Chondrocyte (in vitro differentiated cells): ENCODE results near the gene LRRC3. TPM values are rescaled to one million over a fixed set of nuclear protein-coding genes. Genes with fewer than 3 reads are reported as not detected.

Experiments
- DNase-seq: peaks from one replicate; pipeline ENCODE4 v3.0.0; 2021; ENCODE audit warnings: mixed read lengths, low spot score
- H3K27ac Mint-ChIP-seq: one replicate; pipeline ENCODE4 v1.8.0; 2021; ENCODE audit warnings: mild to moderate bottlenecking, moderate library complexity, mixed read lengths; ENCODE audit not compliant: unreplicated experiment
- H3K27me3 Mint-ChIP-seq: 2 replicates; pipeline ENCODE4 v1.8.0; 2021; ENCODE audit warnings: low read depth, mixed read lengths
- H3K36me3 Mint-ChIP-seq: 2 replicates; pipeline ENCODE4 v1.8.0; 2021; ENCODE audit warnings: low read depth, mixed read lengths
- H3K4me1 Mint-ChIP-seq: 2 replicates; pipeline ENCODE4 v1.8.0; 2021; ENCODE audit warnings: low read depth, mild to moderate bottlenecking, mixed read lengths
- H3K4me3 Mint-ChIP-seq: one replicate; pipeline ENCODE4 v1.8.0; 2021; ENCODE audit warnings: mild to moderate bottlenecking, moderate library complexity, mixed read lengths; ENCODE audit not compliant: unreplicated experiment
- H3K9me3 Mint-ChIP-seq: 2 replicates; pipeline ENCODE4 v1.8.0; 2021; ENCODE audit warnings: low read depth, mixed read lengths
- total RNA-seq: library from RNA; stranded (reverse); gene quantifications from 3 replicates; pipeline ENCODE4 v1.2.1, GENCODE V29; 2021
- TF ChIP-seq, protein P1 (sequence below): fragments of 200-600 bp; sonication (generic); IDR thresholded peaks from 2 replicates; pipeline ENCODE4 v1.5.0; 2021; ENCODE audit warnings: antibody characterized with exemption, mild to moderate bottlenecking, moderate library complexity

LRRC3 gene
- total RNA-seq, 1 donor from 2014 or later = 8.0 TPM

DNA sequence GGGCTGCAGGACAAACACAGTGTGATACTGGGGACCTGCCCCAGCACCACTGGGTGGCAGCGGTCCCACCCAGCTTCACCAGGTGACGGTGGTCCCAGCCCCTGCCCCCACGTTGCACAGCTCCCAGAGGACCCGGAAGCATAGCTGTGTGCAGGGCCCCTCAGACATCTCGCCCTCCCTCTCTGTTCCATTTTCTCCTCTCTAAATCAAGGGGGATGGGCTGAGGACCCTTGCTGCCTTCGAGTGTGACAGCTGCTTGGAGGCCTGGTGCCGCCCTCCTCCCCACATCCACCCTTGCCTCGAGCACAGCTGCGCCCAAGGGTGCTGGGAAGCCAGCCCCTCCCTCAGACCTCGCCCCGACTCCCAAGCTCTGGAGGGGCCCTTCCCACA lies 16.1 kb upstream of the LRRC3 start:
- TF ChIP-seq, protein P1, sequence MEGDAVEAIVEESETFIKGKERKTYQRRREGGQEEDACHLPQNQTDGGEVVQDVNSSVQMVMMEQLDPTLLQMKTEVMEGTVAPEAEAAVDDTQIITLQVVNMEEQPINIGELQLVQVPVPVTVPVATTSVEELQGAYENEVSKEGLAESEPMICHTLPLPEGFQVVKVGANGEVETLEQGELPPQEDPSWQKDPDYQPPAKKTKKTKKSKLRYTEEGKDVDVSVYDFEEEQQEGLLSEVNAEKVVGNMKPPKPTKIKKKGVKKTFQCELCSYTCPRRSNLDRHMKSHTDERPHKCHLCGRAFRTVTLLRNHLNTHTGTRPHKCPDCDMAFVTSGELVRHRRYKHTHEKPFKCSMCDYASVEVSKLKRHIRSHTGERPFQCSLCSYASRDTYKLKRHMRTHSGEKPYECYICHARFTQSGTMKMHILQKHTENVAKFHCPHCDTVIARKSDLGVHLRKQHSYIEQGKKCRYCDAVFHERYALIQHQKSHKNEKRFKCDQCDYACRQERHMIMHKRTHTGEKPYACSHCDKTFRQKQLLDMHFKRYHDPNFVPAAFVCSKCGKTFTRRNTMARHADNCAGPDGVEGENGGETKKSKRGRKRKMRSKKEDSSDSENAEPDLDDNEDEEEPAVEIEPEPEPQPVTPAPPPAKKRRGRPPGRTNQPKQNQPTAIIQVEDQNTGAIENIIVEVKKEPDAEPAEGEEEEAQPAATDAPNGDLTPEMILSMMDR = no peak
- Mint-ChIP-seq H3K4me3 (no peak overlapping the region), H3K27me3 (no peaks in the 10 kb centered on the region), H3K27ac (no peak overlapping the region), H3K36me3 (no peaks in the 10 kb centered on the region), H3K9me3 (no peaks in the 10 kb centered on the region), H3K4me1 (no peaks in the 10 kb centered on the region)
- peak; percentile 48 for DNase-seq

DNA sequence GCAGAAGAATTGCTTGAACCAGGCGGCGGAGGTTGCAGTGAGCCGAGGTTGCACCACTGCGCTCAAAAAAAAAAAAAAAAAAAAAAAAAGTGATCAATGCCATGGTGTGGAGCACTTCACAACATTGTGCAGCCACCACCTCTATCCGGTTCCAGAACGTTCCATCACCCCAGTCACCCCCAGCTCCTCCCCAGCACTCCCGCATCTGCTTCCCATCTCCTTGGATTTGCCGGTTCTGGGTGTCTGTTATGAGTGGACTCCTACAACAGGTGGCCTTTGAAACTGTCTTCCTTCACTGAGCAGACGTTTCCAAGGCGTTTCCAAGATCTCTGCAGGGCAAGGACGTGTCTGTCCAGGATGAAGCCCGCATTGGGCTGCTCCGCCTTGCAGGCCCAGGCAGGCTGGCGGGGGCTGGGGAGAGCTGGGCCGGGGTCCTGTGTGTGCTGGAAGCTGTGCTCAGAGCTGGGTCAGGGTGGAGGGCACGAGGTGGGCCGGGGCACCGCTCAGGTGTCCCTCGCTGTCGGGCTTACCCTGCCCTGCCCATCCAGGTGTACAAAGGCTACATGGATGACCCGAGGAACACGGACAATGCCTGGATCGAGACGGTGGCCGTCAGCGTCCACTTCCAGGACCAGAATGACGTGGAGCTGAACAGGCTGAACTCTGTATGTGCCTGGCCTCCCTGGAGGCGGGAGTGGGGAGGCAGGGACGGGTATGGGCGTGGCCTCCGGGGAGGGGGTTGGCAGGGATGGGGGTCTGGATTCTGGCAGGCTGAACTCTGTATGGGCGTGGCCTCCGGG lies 14.9 kb upstream of the LRRC3 start:
- no peaks in the 10 kb centered on the region for H3K36me3 Mint-ChIP-seq
- TF ChIP-seq, protein P1 = no peak
- no peaks in the 10 kb centered on the region for H3K4me1 Mint-ChIP-seq
- H3K27ac Mint-ChIP-seq = no peak overlapping the region
- H3K4me3 Mint-ChIP-seq = no peak overlapping the region
- DNase-seq = peak; percentile 89
- H3K27me3 Mint-ChIP-seq = no peaks in the 10 kb centered on the region
- no peaks in the 10 kb centered on the region for H3K9me3 Mint-ChIP-seq

DNA sequence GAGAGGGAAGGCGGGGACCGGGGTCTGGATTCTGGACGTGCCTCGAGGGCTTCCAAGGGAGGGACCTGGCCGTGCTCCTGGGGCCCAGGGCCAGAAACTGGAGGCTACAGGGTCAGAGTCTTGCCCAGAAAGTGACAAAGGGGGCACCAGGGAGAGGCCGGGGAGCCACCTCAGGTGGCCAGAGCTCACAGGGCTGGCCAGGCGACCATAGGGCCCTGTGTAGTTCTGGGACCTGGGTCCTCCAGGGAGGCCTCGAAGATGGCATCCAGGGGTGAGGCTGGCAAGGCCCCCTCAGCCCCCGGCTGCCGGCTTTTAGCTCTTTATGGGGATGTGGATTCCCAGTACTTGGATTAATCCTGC lies 14.3 kb upstream of the LRRC3 start:
- Mint-ChIP-seq H3K36me3 (no peaks in the 10 kb centered on the region), H3K27me3 (no peaks in the 10 kb centered on the region)
- TF ChIP-seq, protein P1 = no peak

DNA sequence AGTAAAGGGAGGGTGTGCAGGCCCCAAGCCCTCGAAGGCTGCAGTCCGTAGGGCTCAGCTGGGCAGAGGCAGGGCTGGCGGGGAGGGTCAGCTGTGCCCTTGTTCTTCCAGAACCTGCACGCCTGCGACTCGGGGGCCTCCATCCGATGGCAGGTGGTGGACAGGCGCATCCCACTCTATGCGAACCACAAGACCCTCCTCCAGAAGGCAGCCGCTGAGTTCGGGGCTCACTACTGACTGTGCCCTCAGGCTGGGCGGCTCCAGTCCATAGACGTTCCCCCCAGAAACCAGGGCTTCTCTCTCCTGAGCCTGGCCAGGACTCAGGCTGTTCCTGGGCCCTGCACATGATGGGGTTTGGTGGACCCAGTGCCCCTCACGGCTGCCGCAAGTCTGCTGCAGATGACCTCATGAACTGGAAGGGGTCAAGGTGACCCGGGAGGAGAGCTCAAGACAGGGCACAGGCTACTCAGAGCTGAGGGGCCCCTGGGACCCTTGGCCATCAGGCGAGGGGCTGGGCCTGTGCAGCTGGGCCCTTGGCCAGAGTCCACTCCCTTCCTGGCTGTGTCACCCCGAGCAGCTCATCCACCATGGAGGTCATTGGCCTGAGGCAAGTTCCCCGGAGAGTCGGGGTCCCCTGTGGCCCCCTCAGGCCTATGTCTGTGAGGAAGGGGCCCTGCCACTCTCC lies 13.6 kb upstream of the LRRC3 start:
- DNase-seq = peak; percentile 81
- TF ChIP-seq, protein P1 = no peak
- no peaks in the 10 kb centered on the region for H3K4me1 Mint-ChIP-seq
- H3K27me3 Mint-ChIP-seq = no peaks in the 10 kb centered on the region
- H3K36me3 Mint-ChIP-seq = no peaks in the 10 kb centered on the region
- H3K27ac Mint-ChIP-seq = no peak overlapping the region
- H3K9me3 Mint-ChIP-seq = no peaks in the 10 kb centered on the region
- no peak overlapping the region for H3K4me3 Mint-ChIP-seq

More for the DNA sequence above, 14.3 kb upstream of the LRRC3 start:
- Mint-ChIP-seq H3K27ac (no peak overlapping the region), H3K4me3 (no peak overlapping the region), H3K4me1 (no peaks in the 10 kb centered on the region), H3K9me3 (no peaks in the 10 kb centered on the region)
- DNase-seq = no peak

DNA sequence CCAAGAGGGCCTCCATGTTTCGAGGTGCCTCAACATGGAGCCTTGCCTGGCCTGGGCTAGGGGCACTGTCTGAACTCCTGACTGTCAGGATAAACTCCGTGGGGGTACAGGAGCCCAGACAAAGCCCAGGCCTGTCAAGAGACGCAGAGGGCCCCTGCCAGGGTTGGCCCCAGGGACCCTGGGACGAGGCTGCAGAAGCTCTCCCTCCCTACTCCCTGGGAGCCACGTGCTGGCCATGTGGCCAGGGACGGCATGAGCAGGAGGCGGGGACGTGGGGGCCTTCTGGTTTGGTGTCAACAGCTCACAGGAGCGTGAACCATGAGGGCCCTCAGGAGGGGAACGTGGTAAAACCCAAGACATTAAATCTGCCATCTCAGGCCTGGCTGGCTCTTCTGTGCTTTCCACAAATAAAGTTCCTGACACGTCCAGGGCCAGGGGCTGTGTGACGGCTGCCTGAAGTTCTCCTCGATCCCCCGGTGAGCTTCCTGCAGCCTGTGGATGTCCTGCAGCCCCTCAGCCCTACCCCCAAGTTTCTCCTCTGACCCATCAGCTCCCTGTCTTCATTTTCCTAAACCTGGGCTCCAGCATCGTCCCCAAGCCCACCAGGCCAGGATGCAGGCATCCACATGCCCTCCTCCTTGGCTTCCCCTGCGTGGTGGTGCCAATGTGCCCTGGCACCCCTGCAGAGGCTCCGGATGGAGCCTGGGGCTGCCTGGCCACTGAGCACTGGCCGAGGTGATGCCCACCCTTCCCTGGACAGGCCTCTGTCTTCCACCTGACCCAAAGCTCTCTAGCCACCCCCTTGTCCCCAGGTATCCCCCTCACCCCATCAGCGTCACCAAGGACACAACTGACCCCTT lies 12.8 kb upstream of the LRRC3 start:
- peak; percentile 53 for DNase-seq
- no peaks in the 10 kb centered on the region for H3K36me3 Mint-ChIP-seq

More for the DNA sequence above, 12.8 kb upstream of the LRRC3 start:
- TF ChIP-seq, protein P1 = no peak
- Mint-ChIP-seq H3K4me3 (no peak overlapping the region), H3K9me3 (no peaks in the 10 kb centered on the region), H3K4me1 (no peaks in the 10 kb centered on the region), H3K27ac (no peak overlapping the region), H3K27me3 (peaks cover 5% of the 10 kb centered on the region)
